ENCODE measurements around the gene TUT4.

GRCh38 chr1:52592637-52593323 lies 39.9 kb upstream of the TUT4 start:
- TF ChIP-seq CTCF (IDR thresholded peaks at IDR 0.05) (no peak), POLR2A (IDR thresholded peaks at IDR 0.05) (no peak), POLR2AphosphoS5 (IDR thresholded peaks at IDR 0.05) (no peak), EP300 (IDR thresholded peaks at IDR 0.05) (no peak)
